SK-N-SH (cell line): ENCODE results near the gene SQOR. TPM values are rescaled to one million over a fixed set of nuclear protein-coding genes. Genes with fewer than 3 reads are reported as not detected.

ENCODE experiments used
- CTCF ChIA-PET: fragments of 300-600, 350-600 bp; formaldehyde crosslinking; extraction: SDS; loops from one replicate; lab custom pipeline; 2021; lab: Yijun Ruan, JAX
- POLR2A ChIA-PET: fragments of 350-600 bp; sonication (Branson Sonifier 250); formaldehyde crosslinking; extraction: SDS; loops from one replicate; lab custom pipeline; 2020; ENCODE audit warnings: antibody characterized with exemption, inconsistent platforms; lab: Yijun Ruan, JAX
- DNase-seq: peaks from one replicate; pipeline ENCODE4 v3.0.0; 2012
- H2AFZ ChIP-seq: fragments of 200-600 bp; sonication (generic); 2 replicates; pipeline ENCODE4 v1.8.1; 2016; ENCODE audit warnings: antibody characterized with exemption, mild to moderate bottlenecking, low read depth
- H3F3A ChIP-seq: fragments of 200-600 bp; sonication (generic); replicated peaks from 2 replicates; pipeline ENCODE3; 2016; ENCODE audit warnings: antibody characterized with exemption, mild to moderate bottlenecking; ENCODE audit not compliant: insufficient read depth
- H3K27ac ChIP-seq, 2 experiments: fragments of 200-500 bp in 1 of 2; fragments of 200-600 bp in 1 of 2; sonication (Bioruptor generic) in 1 of 2; sonication (generic), shearing (Covaris generic) in 1 of 2; 2 replicates each; pipeline versions ENCODE4 v1.5.1 to v1.6.1; 2014 to 2016; ENCODE audit warnings: low read depth in 2 of 2, inconsistent platforms in 1 of 2, low read length in 1 of 2, mild to moderate bottlenecking in 1 of 2, mixed read lengths in 1 of 2
- H3K27me3 ChIP-seq: fragments of 200-600 bp; sonication (generic), shearing (Covaris generic); 2 replicates; pipeline ENCODE4 v1.6.1; 2016; ENCODE audit warnings: mixed run types; ENCODE audit not compliant: insufficient read depth
- H3K36me3 ChIP-seq, 2 experiments: fragments of 200-500 bp in 1 of 2; fragments of 200-600 bp in 1 of 2; sonication (Bioruptor generic) in 1 of 2; sonication (generic) in 1 of 2; replicated peaks in 1 of 2; 2 replicates each; pipeline versions ENCODE3 to v1.5.1; 2014 to 2016; ENCODE audit warnings: low read length in 1 of 2, mild to moderate bottlenecking in 1 of 2; ENCODE audit not compliant: insufficient read depth in 2 of 2, control insufficient read depth in 1 of 2
- H3K4me1 ChIP-seq, 2 experiments: fragments of 200-500 bp in 1 of 2; fragments of 200-600 bp in 1 of 2; sonication (Bioruptor generic) in 1 of 2; sonication (generic), shearing (Covaris generic) in 1 of 2; 2 replicates each; pipeline versions ENCODE4 v1.5.1 to v1.6.1; 2014 to 2016; ENCODE audit warnings: low read depth in 1 of 2, low read length in 1 of 2, mixed run types in 1 of 2; ENCODE audit not compliant: insufficient read depth in 2 of 2, control insufficient read depth in 1 of 2
- H3K4me2 ChIP-seq: fragments of 200-600 bp; sonication (generic), shearing (Covaris generic); 2 replicates; pipeline ENCODE4 v1.6.1; 2017; ENCODE audit warnings: mixed run types
- H3K4me3 ChIP-seq, 2 experiments: fragments of 200-500 bp in 1 of 2; fragments of 200-600 bp in 1 of 2; sonication (Bioruptor generic) in 1 of 2; sonication (generic), shearing (Covaris generic) in 1 of 2; 2 replicates each; pipeline versions ENCODE4 v1.5.1 to v1.8.1; 2014 to 2016; ENCODE audit warnings: low read depth in 2 of 2, inconsistent platforms in 1 of 2, low read length in 1 of 2, mild to moderate bottlenecking in 1 of 2, mixed read lengths in 1 of 2, moderate library complexity in 1 of 2
- H3K79me2 ChIP-seq: fragments of 200-600 bp; sonication (generic); 2 replicates; pipeline ENCODE4 v1.8.1; 2017; ENCODE audit warnings: mild to moderate bottlenecking; ENCODE audit not compliant: insufficient read depth
- H3K9ac ChIP-seq: fragments of 200-600 bp; sonication (generic); 2 replicates; pipeline ENCODE4 v1.6.1; 2017; ENCODE audit warnings: mixed run types
- H3K9me2 ChIP-seq: fragments of 200-600 bp; sonication (generic); 2 replicates; pipeline ENCODE4 v1.6.1; 2017; ENCODE audit warnings: mixed run types
- H3K9me3 ChIP-seq: fragments of 200-600 bp; sonication (generic); 2 replicates; pipeline ENCODE4 v1.6.1; 2017; ENCODE audit warnings: mixed run types, mild to moderate bottlenecking, moderate library complexity
- H4K20me1 ChIP-seq: fragments of 200-600 bp; sonication (generic); 2 replicates; pipeline ENCODE4 v1.6.1; 2017; ENCODE audit warnings: mild to moderate bottlenecking, mixed run types; ENCODE audit not compliant: insufficient read depth
- CHD2 ChIP-seq: fragments of 150-350 bp; IDR thresholded peaks from 2 replicates; pipeline ENCODE4 v1.6.1; 2018; ENCODE audit warnings: low read length; ENCODE audit not compliant: partially characterized antibody
- EP300 ChIP-seq, 2 experiments: IDR thresholded peaks; 2 replicates each; pipeline versions ENCODE4 v1.4.0 to v1.6.1; 2012; ENCODE audit warnings: borderline replicate concordance in 1 of 2, low read depth in 1 of 2, low read length in 1 of 2
- EZH2phosphoT487 ChIP-seq: fragments of 200-600 bp; sonication (generic); IDR thresholded peaks from 2 replicates; pipeline ENCODE4 v1.6.1; 2017; ENCODE audit warnings: low read depth, mixed run types, mild to moderate bottlenecking, antibody characterized with exemption, moderate library complexity, borderline replicate concordance
- FOSL2 ChIP-seq: IDR thresholded peaks from 2 replicates; pipeline ENCODE4 v1.4.0; 2012; ENCODE audit warnings: low read depth, mild to moderate bottlenecking, moderate library complexity, borderline replicate concordance
- FOXJ3 ChIP-seq: sonication (generic); formaldehyde crosslinking; IDR thresholded peaks from 2 replicates; pipeline ENCODE4 v1.5.1; 2020; ENCODE audit warnings: mild to moderate bottlenecking, missing genetic modification reagents
- FOXM1 ChIP-seq: IDR thresholded peaks from 2 replicates; pipeline ENCODE4 v1.4.0; 2012; ENCODE audit warnings: low read depth, mild to moderate bottlenecking
- JUND ChIP-seq: IDR thresholded peaks from 2 replicates; pipeline ENCODE4 v1.4.0; 2012
- MAX ChIP-seq: IDR thresholded peaks from 2 replicates; pipeline ENCODE4 v1.4.0; 2012; ENCODE audit warnings: low read depth
- MEF2A ChIP-seq: IDR thresholded peaks from 2 replicates; pipeline ENCODE4 v1.4.0; 2012; ENCODE audit warnings: low read depth, borderline replicate concordance
- NFIC ChIP-seq: IDR thresholded peaks from 2 replicates; pipeline ENCODE4 v1.4.0; 2012; ENCODE audit warnings: borderline replicate concordance
- POLR2AphosphoS5 ChIP-seq: IDR thresholded peaks from 2 replicates; pipeline ENCODE4 v1.6.1; 2012; ENCODE audit warnings: low read depth, low read length
- RXRA ChIP-seq: IDR thresholded peaks from 2 replicates; pipeline ENCODE4 v1.4.0; 2012; ENCODE audit warnings: low read depth, mild to moderate bottlenecking, borderline replicate concordance
- SIN3A ChIP-seq: IDR thresholded peaks from 2 replicates; pipeline ENCODE4 v1.6.1; 2012; ENCODE audit warnings: low read depth, mild to moderate bottlenecking, low read length, moderate library complexity, borderline replicate concordance
- SMC3 ChIP-seq: IDR thresholded peaks from 2 replicates; pipeline ENCODE4 v1.6.1; 2012; ENCODE audit warnings: low read depth, low read length, improper control_type of control experiment
- TAF1 ChIP-seq: IDR thresholded peaks from 2 replicates; pipeline ENCODE4 v1.6.1; 2012; ENCODE audit warnings: low read depth, mild to moderate bottlenecking, low read length, moderate library complexity, borderline replicate concordance
- TCF12 ChIP-seq: IDR thresholded peaks from 2 replicates; pipeline ENCODE4 v1.4.0; 2012
- YY1 ChIP-seq: IDR thresholded peaks from 2 replicates; pipeline ENCODE4 v1.4.0; 2012; ENCODE audit warnings: low read depth, mild to moderate bottlenecking
- WGBS: methylation state at CpG from one replicate; pipeline ENCODE4 v1.1.6; 2017; ENCODE audit warnings: low lambda C conversion rate; 5-methylcytosine and 5-hydroxymethylcytosine counted together
- polyA plus RNA-seq, 3 experiments: library from polyadenylated mRNA; depleted of rRNA; stranded (reverse); fragments of >200 nt; gene quantifications; 2 replicates each; pipeline ENCODE4 v1.2.3, GENCODE V29; 2012
- TF ChIP-seq, protein P1 (sequence below): fragments of 200-600 bp; sonication (generic); IDR thresholded peaks from 2 replicates; pipeline ENCODE4 v1.6.1; 2017; ENCODE audit warnings: antibody characterized with exemption, mild to moderate bottlenecking, moderate library complexity
- TF ChIP-seq, protein P2 (sequence below): fragments of 150-350 bp; IDR thresholded peaks from 2 replicates; pipeline ENCODE4 v1.6.1; 2016; ENCODE audit warnings: mild to moderate bottlenecking, low read depth, low read length
- TF ChIP-seq, protein P3 (sequence below): IDR thresholded peaks from 2 replicates; pipeline ENCODE4 v1.6.1; 2012; ENCODE audit warnings: mild to moderate bottlenecking, low read depth, low read length, moderate library complexity

SQOR gene
- polyA plus RNA-seq, 1 of the 3 experiments (the other 2 are of a cell fraction) = 7.8 TPM

- Histone ChIP-seq H4K20me1 (no peaks in the 10 kb centered on the region), H3K27ac (no peak overlapping the region), H3F3A (no peaks in the 10 kb centered on the region), H3K79me2 (no peaks in the 10 kb centered on the region), H3K27me3 (0 out of 2 replicates have a peak, but pooled peaks cover 8% of the 10 kb centered on the region), H2AFZ (no peak overlapping the region), H3K9ac (no peak overlapping the region), H3K4me1 (peaks cover 0 to 14% of the 10 kb centered on the region in 2 experiments; a peak in 1 of 4 replicates), H3K4me2 (no peak overlapping the region), H3K4me3 (no peak overlapping the region), H3K9me3 (no peaks in the 10 kb centered on the region), H3K9me2 (no peaks in the 10 kb centered on the region), H3K36me3 (no peaks in the 10 kb centered on the region)
- DNase-seq = no peak
- 32% methylated on average over 7 of the region's 7 CpGs for WGBS
- ChIA-PET CTCF (interaction anchor here (2.1 to 12.6 kb wide), 2 partner anchors 15 to 60 kb away, joined by 7 to 82 read pairs; no protein-coding TSS in a partner anchor), POLR2A (no interaction called here)
- TF ChIP-seq TCF12 = no peak
- TF ChIP-seq JUND = no peak
- TF ChIP-seq RXRA = no peak
- TF ChIP-seq MEF2A = no peak
- no peak for TF ChIP-seq POLR2AphosphoS5
- no peak for TF ChIP-seq CHD2
- TF ChIP-seq, protein P1, sequence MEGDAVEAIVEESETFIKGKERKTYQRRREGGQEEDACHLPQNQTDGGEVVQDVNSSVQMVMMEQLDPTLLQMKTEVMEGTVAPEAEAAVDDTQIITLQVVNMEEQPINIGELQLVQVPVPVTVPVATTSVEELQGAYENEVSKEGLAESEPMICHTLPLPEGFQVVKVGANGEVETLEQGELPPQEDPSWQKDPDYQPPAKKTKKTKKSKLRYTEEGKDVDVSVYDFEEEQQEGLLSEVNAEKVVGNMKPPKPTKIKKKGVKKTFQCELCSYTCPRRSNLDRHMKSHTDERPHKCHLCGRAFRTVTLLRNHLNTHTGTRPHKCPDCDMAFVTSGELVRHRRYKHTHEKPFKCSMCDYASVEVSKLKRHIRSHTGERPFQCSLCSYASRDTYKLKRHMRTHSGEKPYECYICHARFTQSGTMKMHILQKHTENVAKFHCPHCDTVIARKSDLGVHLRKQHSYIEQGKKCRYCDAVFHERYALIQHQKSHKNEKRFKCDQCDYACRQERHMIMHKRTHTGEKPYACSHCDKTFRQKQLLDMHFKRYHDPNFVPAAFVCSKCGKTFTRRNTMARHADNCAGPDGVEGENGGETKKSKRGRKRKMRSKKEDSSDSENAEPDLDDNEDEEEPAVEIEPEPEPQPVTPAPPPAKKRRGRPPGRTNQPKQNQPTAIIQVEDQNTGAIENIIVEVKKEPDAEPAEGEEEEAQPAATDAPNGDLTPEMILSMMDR = no peak
- TF ChIP-seq NFIC = no peak
- TF ChIP-seq, protein P2, sequence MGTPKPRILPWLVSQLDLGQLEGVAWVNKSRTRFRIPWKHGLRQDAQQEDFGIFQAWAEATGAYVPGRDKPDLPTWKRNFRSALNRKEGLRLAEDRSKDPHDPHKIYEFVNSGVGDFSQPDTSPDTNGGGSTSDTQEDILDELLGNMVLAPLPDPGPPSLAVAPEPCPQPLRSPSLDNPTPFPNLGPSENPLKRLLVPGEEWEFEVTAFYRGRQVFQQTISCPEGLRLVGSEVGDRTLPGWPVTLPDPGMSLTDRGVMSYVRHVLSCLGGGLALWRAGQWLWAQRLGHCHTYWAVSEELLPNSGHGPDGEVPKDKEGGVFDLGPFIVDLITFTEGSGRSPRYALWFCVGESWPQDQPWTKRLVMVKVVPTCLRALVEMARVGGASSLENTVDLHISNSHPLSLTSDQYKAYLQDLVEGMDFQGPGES = no peak
- no peak for TF ChIP-seq TAF1
- no peak for TF ChIP-seq FOSL2
- no peak for TF ChIP-seq SMC3
- no peak for TF ChIP-seq YY1
- no peak for TF ChIP-seq EP300 (IDR thresholded peaks at IDR 0.05; ENCODE audit: borderline replicate concordance in 1 of 2, low read depth in 1 of 2, low read length in 1 of 2)
- no peak for TF ChIP-seq EZH2phosphoT487
- no peak for TF ChIP-seq FOXM1
- TF ChIP-seq, protein P3, sequence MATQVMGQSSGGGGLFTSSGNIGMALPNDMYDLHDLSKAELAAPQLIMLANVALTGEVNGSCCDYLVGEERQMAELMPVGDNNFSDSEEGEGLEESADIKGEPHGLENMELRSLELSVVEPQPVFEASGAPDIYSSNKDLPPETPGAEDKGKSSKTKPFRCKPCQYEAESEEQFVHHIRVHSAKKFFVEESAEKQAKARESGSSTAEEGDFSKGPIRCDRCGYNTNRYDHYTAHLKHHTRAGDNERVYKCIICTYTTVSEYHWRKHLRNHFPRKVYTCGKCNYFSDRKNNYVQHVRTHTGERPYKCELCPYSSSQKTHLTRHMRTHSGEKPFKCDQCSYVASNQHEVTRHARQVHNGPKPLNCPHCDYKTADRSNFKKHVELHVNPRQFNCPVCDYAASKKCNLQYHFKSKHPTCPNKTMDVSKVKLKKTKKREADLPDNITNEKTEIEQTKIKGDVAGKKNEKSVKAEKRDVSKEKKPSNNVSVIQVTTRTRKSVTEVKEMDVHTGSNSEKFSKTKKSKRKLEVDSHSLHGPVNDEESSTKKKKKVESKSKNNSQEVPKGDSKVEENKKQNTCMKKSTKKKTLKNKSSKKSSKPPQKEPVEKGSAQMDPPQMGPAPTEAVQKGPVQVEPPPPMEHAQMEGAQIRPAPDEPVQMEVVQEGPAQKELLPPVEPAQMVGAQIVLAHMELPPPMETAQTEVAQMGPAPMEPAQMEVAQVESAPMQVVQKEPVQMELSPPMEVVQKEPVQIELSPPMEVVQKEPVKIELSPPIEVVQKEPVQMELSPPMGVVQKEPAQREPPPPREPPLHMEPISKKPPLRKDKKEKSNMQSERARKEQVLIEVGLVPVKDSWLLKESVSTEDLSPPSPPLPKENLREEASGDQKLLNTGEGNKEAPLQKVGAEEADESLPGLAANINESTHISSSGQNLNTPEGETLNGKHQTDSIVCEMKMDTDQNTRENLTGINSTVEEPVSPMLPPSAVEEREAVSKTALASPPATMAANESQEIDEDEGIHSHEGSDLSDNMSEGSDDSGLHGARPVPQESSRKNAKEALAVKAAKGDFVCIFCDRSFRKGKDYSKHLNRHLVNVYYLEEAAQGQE = no peak
- no peak for TF ChIP-seq SIN3A
- no peak for TF ChIP-seq MAX
- no peak for TF ChIP-seq FOXJ3
Observed at GRCh38 chr15:45729141-45729540, 94.3 kb downstream of the SQOR start.
